Thoracic aorta (tissue), 2 donors: ENCODE data around the gene FGD2. TPM values are rescaled to one million over a fixed set of nuclear protein-coding genes. Genes with fewer than 3 reads are reported as not detected.

ENCODE experiments used
- ATAC-seq: fragments of 150-250 bp; one replicate; pipeline ENCODE4 v1.8.0; 2017; ENCODE audit warnings: low read depth; ENCODE audit not compliant: insufficient number of reproducible peaks, low FRiP score
- DNase-seq: peaks from one replicate; pipeline ENCODE4 v3.0.0-alpha.2; 2020; ENCODE audit warnings: low spot score
- H3K27ac ChIP-seq, 2 donors: fragments of 200-600 bp; sonication (generic); 1 replicate in 1 of 2; 2 replicates in 1 of 2; pipeline ENCODE4 v1.5.1; 2016; ENCODE audit warnings: mild to moderate bottlenecking in 2 of 2, moderate library complexity in 2 of 2
- H3K27me3 ChIP-seq: fragments of 200-600 bp; sonication (generic); replicated peaks from 2 replicates; pipeline ENCODE4 v1.6.0; 2016; ENCODE audit warnings: mild to moderate bottlenecking; ENCODE audit not compliant: insufficient read depth
- H3K36me3 ChIP-seq: fragments of 200-600 bp; sonication (generic); one replicate; pipeline ENCODE4 v1.5.1; 2016
- H3K4me1 ChIP-seq, 2 donors: fragments of 200-600 bp; sonication (generic); 1 replicate in 1 of 2; 2 replicates in 1 of 2; pipeline versions ENCODE4 v1.5.1 to v1.6.0; 2016; ENCODE audit warnings: low read depth in 2 of 2, mild to moderate bottlenecking in 1 of 2; ENCODE audit not compliant: control insufficient read depth in 1 of 2
- H3K4me3 ChIP-seq: fragments of 200-600 bp; sonication (generic); 2 replicates; pipeline ENCODE4 v1.5.1; 2016; ENCODE audit warnings: mild to moderate bottlenecking
- H3K9me3 ChIP-seq: fragments of 200-600 bp; sonication (generic); 2 replicates; pipeline ENCODE4 v1.5.1; 2016
- total RNA-seq, 2 donors: library from RNA; depleted of rRNA; stranded (reverse); fragments of >200 nt; gene quantifications; one replicate each; pipeline versions ENCODE4 v1.1.0 to v1.2.3, GENCODE V29; 2016
- TF ChIP-seq, protein P1 (sequence below): fragments of 200-600 bp; sonication (generic); IDR thresholded peaks from one replicate; pipeline ENCODE4 v1.5.1; 2019; ENCODE audit warnings: antibody characterized with exemption

Gene FGD2
- total RNA-seq, 2 donors from 2014 or later: 27.5 to 52.5 TPM

DNA sequence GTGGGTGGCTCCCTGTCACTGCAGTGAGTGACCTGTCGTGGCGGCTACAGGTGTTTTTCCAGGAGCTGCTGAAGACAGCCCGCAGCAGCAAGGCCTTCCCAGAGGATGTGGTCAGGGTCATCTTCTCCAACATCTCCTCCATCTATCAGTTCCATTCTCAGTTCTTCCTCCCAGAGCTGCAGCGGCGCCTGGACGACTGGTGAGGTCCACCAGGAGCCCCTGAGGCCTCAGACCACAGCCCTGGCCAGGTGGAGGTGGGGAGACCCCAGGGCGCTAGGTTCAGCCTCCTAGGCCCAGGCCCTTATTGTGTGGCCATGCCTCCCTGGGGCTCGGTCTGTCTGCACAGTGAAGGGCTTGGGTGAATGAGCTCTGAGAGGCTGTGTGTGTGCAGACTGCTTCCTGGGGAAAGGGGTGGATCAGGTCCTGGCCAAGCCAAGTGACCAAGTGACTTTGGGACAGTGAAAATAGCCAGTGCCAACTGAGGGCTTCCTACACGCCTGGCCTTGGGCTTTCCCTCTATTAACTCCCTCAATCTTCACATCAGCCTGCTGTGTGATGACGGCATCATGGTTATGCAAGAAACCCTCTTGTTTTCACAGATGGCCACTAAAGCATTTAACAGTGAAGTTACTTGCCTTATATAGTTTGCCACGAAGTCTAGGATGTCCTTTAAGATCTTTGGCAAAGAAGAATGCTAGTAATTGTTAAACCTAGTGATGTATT, 6.4 kb downstream of the FGD2 start:
- no peak for ATAC-seq
- Histone ChIP-seq H3K36me3 (no peaks in the 10 kb centered on the region), H3K9me3 (no peaks in the 10 kb centered on the region), H3K27me3 (no peaks in the 10 kb centered on the region), H3K4me1 (no peaks in the 10 kb centered on the region), H3K4me3 (no peak overlapping the region), H3K27ac (no peak overlapping the region)
- TF ChIP-seq, protein P1, sequence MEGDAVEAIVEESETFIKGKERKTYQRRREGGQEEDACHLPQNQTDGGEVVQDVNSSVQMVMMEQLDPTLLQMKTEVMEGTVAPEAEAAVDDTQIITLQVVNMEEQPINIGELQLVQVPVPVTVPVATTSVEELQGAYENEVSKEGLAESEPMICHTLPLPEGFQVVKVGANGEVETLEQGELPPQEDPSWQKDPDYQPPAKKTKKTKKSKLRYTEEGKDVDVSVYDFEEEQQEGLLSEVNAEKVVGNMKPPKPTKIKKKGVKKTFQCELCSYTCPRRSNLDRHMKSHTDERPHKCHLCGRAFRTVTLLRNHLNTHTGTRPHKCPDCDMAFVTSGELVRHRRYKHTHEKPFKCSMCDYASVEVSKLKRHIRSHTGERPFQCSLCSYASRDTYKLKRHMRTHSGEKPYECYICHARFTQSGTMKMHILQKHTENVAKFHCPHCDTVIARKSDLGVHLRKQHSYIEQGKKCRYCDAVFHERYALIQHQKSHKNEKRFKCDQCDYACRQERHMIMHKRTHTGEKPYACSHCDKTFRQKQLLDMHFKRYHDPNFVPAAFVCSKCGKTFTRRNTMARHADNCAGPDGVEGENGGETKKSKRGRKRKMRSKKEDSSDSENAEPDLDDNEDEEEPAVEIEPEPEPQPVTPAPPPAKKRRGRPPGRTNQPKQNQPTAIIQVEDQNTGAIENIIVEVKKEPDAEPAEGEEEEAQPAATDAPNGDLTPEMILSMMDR: no peak
- DNase-seq: no peak

DNA sequence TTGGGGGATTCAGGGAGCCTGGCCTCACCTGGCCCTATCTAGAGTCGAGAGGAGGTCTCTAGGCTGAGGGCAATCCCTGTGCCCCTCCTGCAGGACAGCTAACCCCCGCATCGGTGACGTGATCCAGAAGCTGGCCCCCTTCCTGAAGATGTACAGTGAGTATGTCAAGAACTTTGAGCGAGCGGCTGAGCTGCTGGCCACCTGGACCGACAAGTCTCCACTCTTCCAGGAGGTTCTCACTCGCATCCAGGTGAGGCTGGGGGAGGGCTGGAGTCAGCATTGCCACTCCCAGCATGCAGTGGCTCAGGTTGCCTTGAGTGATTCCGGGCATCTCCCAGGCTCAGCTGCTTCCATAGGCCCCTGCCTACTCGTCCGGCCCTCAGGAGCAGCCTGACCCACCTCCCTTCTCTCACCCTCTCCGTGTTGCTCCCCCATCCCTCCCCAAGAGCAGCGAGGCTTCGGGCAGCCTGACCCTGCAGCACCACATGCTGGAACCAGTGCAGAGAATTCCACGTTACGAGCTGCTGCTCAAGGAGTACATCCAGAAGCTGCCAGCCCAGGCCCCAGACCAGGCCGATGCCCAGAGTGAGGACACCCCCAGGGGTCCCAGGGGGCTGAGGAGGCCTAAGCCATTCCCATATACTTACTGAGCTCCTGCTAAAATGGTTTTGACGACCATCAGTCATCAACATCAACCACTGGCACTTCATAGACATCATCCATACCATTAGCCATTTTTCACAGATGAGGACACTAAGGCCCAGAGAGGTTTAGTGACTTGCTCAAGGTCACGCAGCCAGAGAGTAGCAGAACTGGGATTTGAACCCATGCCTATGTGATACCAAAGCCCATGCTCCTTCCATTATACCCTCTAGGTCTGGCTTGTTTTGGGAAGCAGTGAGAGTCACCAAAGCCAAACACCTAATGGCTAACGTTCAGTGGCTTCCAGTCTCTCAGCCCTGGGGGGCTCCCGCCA, 8.3 kb downstream of the FGD2 start:
- Histone ChIP-seq H3K27ac (no peak overlapping the region), H3K4me3 (no peak overlapping the region), H3K27me3 (no peaks in the 10 kb centered on the region), H3K4me1 (peaks cover 0 to 10% of the 10 kb centered on the region in 2 donors), H3K36me3 (no peaks in the 10 kb centered on the region), H3K9me3 (no peaks in the 10 kb centered on the region)
- TF ChIP-seq, protein P1: no peak
- DNase-seq (no peak), ATAC-seq (no peak)

DNA sequence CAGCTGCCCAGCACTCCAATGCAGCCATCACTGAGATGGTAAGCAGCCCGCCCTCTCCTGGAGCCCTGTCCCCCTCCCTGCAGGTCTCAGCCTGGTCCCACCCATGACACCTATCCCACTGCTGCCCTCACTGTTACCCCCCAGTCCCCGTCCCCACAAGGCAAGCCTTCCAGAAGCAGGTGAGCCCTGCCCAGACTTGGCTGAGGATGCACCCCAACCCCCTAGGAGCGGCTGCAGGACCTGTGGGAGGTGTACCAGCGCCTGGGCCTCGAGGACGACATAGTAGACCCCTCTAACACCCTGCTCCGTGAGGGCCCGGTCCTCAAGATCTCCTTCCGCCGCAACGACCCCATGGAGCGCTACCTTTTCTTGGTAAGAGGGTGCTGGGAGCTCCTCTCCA, 9.2 kb downstream of the FGD2 start:
- ATAC-seq (no peak), DNase-seq (no peak)
- H3K27ac ChIP-seq: no peak overlapping the region
- no peaks in the 10 kb centered on the region for H3K9me3 ChIP-seq
- H3K27me3 ChIP-seq: no peaks in the 10 kb centered on the region
- H3K4me1 ChIP-seq: peaks cover 0 to 14% of the 10 kb centered on the region in 2 donors
- TF ChIP-seq, protein P1: no peak
- H3K4me3 ChIP-seq: no peak overlapping the region
- H3K36me3 ChIP-seq: no peaks in the 10 kb centered on the region

DNA sequence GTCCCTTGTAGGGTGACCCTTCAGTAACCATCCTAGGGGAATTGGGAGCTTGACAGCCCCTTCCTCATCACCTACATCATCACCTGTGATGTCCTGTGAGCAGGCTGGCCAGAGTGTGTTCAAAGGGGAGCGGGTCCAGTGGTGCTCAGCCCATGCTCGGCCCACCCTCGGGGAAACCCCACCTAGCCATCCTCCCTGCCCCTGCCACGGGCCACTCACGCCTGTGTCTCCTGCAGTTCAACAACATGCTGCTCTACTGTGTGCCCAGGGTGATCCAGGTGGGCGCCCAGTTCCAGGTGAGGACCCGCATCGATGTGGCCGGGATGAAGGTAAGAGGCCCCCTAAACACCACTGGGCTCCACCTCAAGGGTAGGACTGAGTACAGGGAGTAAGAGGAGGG, 10.1 kb downstream of the FGD2 start:
- peaks cover 0 to 14% of the 10 kb centered on the region in 2 donors for H3K4me1 ChIP-seq
- DNase-seq: no peak
- H3K9me3 ChIP-seq: no peaks in the 10 kb centered on the region
- no peak for ATAC-seq
- H3K27ac ChIP-seq: no peak overlapping the region
- TF ChIP-seq, protein P1: no peak
- no peak overlapping the region for H3K4me3 ChIP-seq
- no peaks in the 10 kb centered on the region for H3K27me3 ChIP-seq
- no peaks in the 10 kb centered on the region for H3K36me3 ChIP-seq

DNA sequence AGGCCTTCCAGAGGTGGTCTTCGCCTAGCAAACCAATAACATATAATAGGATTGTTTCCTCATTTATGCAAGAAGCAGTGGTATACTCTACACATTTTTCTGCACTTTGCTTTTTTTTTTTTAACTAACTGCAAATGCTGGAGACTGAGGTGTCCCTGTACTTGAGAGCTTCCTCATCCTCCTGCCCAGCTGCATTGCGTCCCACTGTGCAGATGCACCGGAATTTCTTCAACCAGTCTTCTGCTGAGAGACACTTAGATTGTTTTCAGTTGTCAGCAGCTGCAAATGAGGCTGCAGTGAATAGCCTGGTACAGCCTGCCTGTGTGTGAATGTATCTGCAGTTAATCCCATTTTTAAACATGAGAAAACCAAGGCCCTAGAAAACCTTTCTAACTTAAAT, 11.5 kb downstream of the FGD2 start:
- Histone ChIP-seq H3K4me3 (no peak overlapping the region), H3K27ac (no peak overlapping the region), H3K4me1 (peaks cover 0 to 14% of the 10 kb centered on the region in 2 donors), H3K27me3 (no peaks in the 10 kb centered on the region), H3K36me3 (no peaks in the 10 kb centered on the region), H3K9me3 (no peaks in the 10 kb centered on the region)
- ATAC-seq (no peak), DNase-seq (no peak)
- TF ChIP-seq, protein P1: no peak
